HepG2 (cell line): ENCODE results near the gene TFPI. TPM values are rescaled to one million over a fixed set of nuclear protein-coding genes. Genes with fewer than 3 reads are reported as not detected.

Experiments used
- JARID2 ChIP-seq: sonication (generic); formaldehyde crosslinking; IDR thresholded peaks from 2 replicates; pipeline ENCODE4 v1.8.1; 2023; ENCODE audit warnings: missing genetic modification reagents, inconsistent platforms; ENCODE audit not compliant: insufficient replicate concordance
- KDM3A ChIP-seq: IDR thresholded peaks from 2 replicates; pipeline ENCODE4 v1.6.1; 2018; ENCODE audit warnings: low read depth, missing compliant biosample characterization
- MLLT10 ChIP-seq: sonication (generic); formaldehyde crosslinking; IDR thresholded peaks from 2 replicates; pipeline ENCODE4 v1.4.0; 2020; ENCODE audit warnings: missing genetic modification reagents
- NR2C2 ChIP-seq: sonication (generic); formaldehyde crosslinking; IDR thresholded peaks from 2 replicates; pipeline ENCODE4 v1.4.0; 2020; ENCODE audit warnings: missing genetic modification reagents, mild to moderate bottlenecking, moderate library complexity, borderline replicate concordance
- PPARG ChIP-seq: conservative IDR thresholded peaks from 2 replicates; pipeline ENCODE4 v1.6.1; 2016; ENCODE audit warnings: missing biosample characterization, missing genetic modification reagents
- RFX3 ChIP-seq: IDR thresholded peaks from 2 replicates; pipeline ENCODE4 v1.6.1; 2016; ENCODE audit warnings: missing biosample characterization, missing genetic modification reagents
- RXRA ChIP-seq: sonication (generic); formaldehyde crosslinking; IDR thresholded peaks from 2 replicates; pipeline ENCODE4 v1.5.1; 2020; ENCODE audit warnings: missing genetic modification reagents
- SIN3B ChIP-seq: fragments of 150-350 bp; IDR thresholded peaks from 2 replicates; pipeline ENCODE4 v1.6.1; 2014; ENCODE audit warnings: low read length
- SNRNP70 ChIP-seq: fragments of 200-400 bp; formaldehyde crosslinking; IDR thresholded peaks from 2 replicates; pipeline ENCODE4 v1.6.1; 2017; ENCODE audit warnings: mild to moderate bottlenecking, low read depth, low read length, moderate library complexity
- YEATS4 ChIP-seq: sonication (generic); formaldehyde crosslinking; IDR thresholded peaks from 2 replicates; pipeline ENCODE4 v1.4.0; 2020; ENCODE audit warnings: missing genetic modification reagents, borderline replicate concordance
- ZBTB38 ChIP-seq: sonication (generic); formaldehyde crosslinking; IDR thresholded peaks from 2 replicates; pipeline ENCODE4 v1.5.1; 2020; ENCODE audit warnings: mild to moderate bottlenecking, missing genetic modification reagents
- ZEB1 ChIP-seq: IDR thresholded peaks from 2 replicates; pipeline ENCODE4 v1.6.1; 2012; ENCODE audit warnings: mild to moderate bottlenecking, low read depth, inconsistent platforms; ENCODE audit not compliant: insufficient replicate concordance
- ZNF260 ChIP-seq: sonication (generic); formaldehyde crosslinking; IDR thresholded peaks from 2 replicates; pipeline ENCODE4 v1.4.0; 2020; ENCODE audit warnings: missing genetic modification reagents, low read depth, mild to moderate bottlenecking, borderline replicate concordance
- ZNF326 ChIP-seq: sonication (generic); formaldehyde crosslinking; IDR thresholded peaks from 2 replicates; pipeline ENCODE4 v1.4.0; 2020; ENCODE audit warnings: missing genetic modification reagents, borderline replicate concordance
- ZNF33B ChIP-seq: sonication (generic); formaldehyde crosslinking; IDR thresholded peaks from 2 replicates; pipeline ENCODE4 v1.5.1; 2020; ENCODE audit warnings: mild to moderate bottlenecking, missing genetic modification reagents
- ZNF468 ChIP-seq: sonication (generic); formaldehyde crosslinking; IDR thresholded peaks from 2 replicates; pipeline ENCODE4 v1.8.0; 2022; ENCODE audit warnings: mild to moderate bottlenecking, moderate library complexity, missing genetic modification reagents
- ZNF619 ChIP-seq: sonication (generic); formaldehyde crosslinking; IDR thresholded peaks from 2 replicates; pipeline ENCODE4 v1.4.0; 2020; ENCODE audit warnings: mild to moderate bottlenecking, missing genetic modification reagents
- ZNF672 ChIP-seq: sonication (generic); formaldehyde crosslinking; IDR thresholded peaks from 2 replicates; pipeline ENCODE4 v1.8.1; 2022; ENCODE audit warnings: missing genetic modification reagents
- ZNF775 ChIP-seq: sonication (generic); formaldehyde crosslinking; IDR thresholded peaks from 2 replicates; pipeline ENCODE4 v1.4.0; 2020; ENCODE audit warnings: missing genetic modification reagents, mild to moderate bottlenecking, moderate library complexity, borderline replicate concordance
- polyA plus RNA-seq, 8 experiments: library from polyadenylated mRNA; depleted of rRNA in 3 of 8; stranded (reverse) in 7 of 8; unstranded in 1 of 8; fragments of >200 nt; fragmentation: Illumina TruSeq in 4 of 8; extraction: Trizol in 4 of 8; gene quantifications; 2 replicates each; pipeline versions ENCODE4 v1.2.1 to v1.2.3, GENCODE V29; 2011 to 2016; ENCODE audit warnings: low read depth in 4 of 8, missing spikeins in 1 of 8, mixed read lengths in 1 of 8; ENCODE audit not compliant: insufficient read depth in 1 of 8
- total RNA-seq, 5 experiments: library from RNA; depleted of rRNA; stranded (reverse); fragments of >200 nt; fragmentation: Illumina TruSeq; extraction: Trizol; gene quantifications; 2 replicates each; pipeline ENCODE4 v1.2.3, GENCODE V29; 2016; ENCODE audit warnings: low read depth in 1 of 5
- TF ChIP-seq, protein P1 (sequence below): sonication (generic); formaldehyde crosslinking; IDR thresholded peaks from 2 replicates; pipeline ENCODE4 v1.8.1; 2022; ENCODE audit warnings: mild to moderate bottlenecking, missing genetic modification reagents
- TF ChIP-seq, protein P2 (sequence below): sonication (generic); formaldehyde crosslinking; IDR thresholded peaks from 2 replicates; pipeline ENCODE4 v1.5.0; 2020; ENCODE audit warnings: missing genetic modification reagents
- TF ChIP-seq, protein P3 (sequence below): sonication (generic); formaldehyde crosslinking; conservative IDR thresholded peaks from 2 replicates; pipeline ENCODE4 v1.4.0; 2020; ENCODE audit warnings: mild to moderate bottlenecking, missing genetic modification reagents, moderate library complexity
- TF ChIP-seq, protein P4 (sequence below): sonication (generic); formaldehyde crosslinking; IDR thresholded peaks from 2 replicates; pipeline ENCODE4 v1.5.1; 2020; ENCODE audit warnings: mild to moderate bottlenecking, missing genetic modification reagents, moderate library complexity

Gene TFPI
- total and polyA plus RNA-seq, 2 of the 13 experiments (the other 11 are each of a cell fraction or from before 2014, with no cell fraction given): 301 to 436 TPM

DNA sequence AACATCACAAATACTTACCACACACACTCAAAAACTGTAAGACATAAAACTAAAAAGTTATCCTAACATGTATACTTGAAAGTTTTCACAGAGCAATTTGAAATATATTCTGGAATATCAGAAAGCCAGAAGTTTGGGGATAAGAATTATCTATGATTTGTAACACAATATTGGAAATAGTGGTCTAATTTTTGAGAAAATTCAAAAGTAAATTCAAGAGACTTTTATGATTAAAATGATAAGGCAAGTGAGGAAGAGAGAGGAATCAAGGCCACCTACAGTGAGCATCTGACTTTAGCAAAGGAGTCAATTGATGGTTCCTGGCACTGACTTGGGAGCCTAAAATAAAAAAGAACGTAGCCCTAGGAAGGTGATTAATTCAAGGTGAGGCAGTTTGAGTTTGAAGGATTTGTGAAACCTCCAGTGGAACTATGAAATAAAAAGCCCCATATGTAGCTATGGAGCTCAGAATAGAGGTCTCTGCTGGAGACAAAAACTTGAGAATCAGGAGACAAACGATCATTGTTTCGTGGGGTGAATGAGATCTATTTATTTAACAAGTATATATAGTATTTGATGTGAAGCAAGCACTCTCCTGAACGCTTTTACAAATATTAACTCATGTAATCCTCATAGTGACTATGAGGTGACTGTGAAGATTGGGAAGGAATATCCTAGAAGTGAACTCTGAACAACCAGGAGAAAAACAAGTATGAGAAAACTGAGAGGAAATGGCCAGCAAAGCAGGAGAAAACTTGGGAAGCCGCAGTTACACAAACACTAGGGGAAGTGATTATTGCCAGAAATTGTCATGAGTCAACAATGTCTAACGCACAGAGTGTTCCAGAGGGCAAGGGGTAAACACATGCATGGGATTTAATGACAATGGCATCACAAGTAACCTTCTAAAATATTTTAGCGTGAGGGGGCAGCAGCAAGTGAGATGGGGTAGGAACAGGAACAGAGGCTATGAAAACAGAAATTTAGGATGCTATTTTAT lies 12.8 kb downstream of the TFPI start (continued):
- TF ChIP-seq JARID2 (CRISPR knock-in tag) (no peak), ZBTB38 (CRISPR knock-in tag) (no peak; the same call in 1 of the 2 replicates), ZNF672 (CRISPR knock-in tag) (no peak), ZNF260 (CRISPR knock-in tag) (no peak), ZNF775 (peak; percentile 98), ZEB1 (peak; percentile 64), ZNF619 (CRISPR knock-in tag) (no peak), SNRNP70 (no peak), RFX3 (peak; percentile 7; the same call in 1 of the 2 replicates), ZNF326 (CRISPR knock-in tag) (no peak), YEATS4 (CRISPR knock-in tag) (peak; percentile 61; the same call in 1 of the 2 replicates), ZNF468 (no peak), RXRA (CRISPR knock-in tag) (peak; percentile 83; the same call in 1 of the 2 replicates), PPARG (CRISPR knock-in tag) (peak; percentile 91), KDM3A (peak; percentile 65; the same call in 1 of the 2 replicates), SIN3B (no peak), ZNF33B (CRISPR knock-in tag) (no peak; the same call in none of the 2 replicates), NR2C2 (CRISPR knock-in tag) (peak; percentile 72; the same call in 1 of the 2 replicates), MLLT10 (CRISPR knock-in tag) (no peak)
- TF ChIP-seq, protein P1, sequence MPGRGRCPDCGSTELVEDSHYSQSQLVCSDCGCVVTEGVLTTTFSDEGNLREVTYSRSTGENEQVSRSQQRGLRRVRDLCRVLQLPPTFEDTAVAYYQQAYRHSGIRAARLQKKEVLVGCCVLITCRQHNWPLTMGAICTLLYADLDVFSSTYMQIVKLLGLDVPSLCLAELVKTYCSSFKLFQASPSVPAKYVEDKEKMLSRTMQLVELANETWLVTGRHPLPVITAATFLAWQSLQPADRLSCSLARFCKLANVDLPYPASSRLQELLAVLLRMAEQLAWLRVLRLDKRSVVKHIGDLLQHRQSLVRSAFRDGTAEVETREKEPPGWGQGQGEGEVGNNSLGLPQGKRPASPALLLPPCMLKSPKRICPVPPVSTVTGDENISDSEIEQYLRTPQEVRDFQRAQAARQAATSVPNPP (CRISPR knock-in tag): 0 out of 2 replicates have a peak, but pooled peaks have one; percentile 57
- TF ChIP-seq, protein P2, sequence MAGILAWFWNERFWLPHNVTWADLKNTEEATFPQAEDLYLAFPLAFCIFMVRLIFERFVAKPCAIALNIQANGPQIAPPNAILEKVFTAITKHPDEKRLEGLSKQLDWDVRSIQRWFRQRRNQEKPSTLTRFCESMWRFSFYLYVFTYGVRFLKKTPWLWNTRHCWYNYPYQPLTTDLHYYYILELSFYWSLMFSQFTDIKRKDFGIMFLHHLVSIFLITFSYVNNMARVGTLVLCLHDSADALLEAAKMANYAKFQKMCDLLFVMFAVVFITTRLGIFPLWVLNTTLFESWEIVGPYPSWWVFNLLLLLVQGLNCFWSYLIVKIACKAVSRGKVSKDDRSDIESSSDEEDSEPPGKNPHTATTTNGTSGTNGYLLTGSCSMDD (CRISPR knock-in tag): no peak
- TF ChIP-seq, protein P3, sequence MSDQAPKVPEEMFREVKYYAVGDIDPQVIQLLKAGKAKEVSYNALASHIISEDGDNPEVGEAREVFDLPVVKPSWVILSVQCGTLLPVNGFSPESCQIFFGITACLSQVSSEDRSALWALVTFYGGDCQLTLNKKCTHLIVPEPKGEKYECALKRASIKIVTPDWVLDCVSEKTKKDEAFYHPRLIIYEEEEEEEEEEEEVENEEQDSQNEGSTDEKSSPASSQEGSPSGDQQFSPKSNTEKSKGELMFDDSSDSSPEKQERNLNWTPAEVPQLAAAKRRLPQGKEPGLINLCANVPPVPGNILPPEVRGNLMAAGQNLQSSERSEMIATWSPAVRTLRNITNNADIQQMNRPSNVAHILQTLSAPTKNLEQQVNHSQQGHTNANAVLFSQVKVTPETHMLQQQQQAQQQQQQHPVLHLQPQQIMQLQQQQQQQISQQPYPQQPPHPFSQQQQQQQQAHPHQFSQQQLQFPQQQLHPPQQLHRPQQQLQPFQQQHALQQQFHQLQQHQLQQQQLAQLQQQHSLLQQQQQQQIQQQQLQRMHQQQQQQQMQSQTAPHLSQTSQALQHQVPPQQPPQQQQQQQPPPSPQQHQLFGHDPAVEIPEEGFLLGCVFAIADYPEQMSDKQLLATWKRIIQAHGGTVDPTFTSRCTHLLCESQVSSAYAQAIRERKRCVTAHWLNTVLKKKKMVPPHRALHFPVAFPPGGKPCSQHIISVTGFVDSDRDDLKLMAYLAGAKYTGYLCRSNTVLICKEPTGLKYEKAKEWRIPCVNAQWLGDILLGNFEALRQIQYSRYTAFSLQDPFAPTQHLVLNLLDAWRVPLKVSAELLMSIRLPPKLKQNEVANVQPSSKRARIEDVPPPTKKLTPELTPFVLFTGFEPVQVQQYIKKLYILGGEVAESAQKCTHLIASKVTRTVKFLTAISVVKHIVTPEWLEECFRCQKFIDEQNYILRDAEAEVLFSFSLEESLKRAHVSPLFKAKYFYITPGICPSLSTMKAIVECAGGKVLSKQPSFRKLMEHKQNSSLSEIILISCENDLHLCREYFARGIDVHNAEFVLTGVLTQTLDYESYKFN (CRISPR knock-in tag): peak; percentile 94
- TF ChIP-seq, protein P4, sequence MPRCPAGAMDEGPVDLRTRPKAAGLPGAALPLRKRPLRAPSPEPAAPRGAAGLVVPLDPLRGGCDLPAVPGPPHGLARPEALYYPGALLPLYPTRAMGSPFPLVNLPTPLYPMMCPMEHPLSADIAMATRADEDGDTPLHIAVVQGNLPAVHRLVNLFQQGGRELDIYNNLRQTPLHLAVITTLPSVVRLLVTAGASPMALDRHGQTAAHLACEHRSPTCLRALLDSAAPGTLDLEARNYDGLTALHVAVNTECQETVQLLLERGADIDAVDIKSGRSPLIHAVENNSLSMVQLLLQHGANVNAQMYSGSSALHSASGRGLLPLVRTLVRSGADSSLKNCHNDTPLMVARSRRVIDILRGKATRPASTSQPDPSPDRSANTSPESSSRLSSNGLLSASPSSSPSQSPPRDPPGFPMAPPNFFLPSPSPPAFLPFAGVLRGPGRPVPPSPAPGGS (CRISPR knock-in tag): no peak
